GM19035 (cell line): ENCODE data around the gene TSC22D1.

Experiments
- ATAC-seq: cut with Tn5 transposase; IDR thresholded peaks from one replicate; pipeline ENCODE4 v1.9.1; 2021; ENCODE audit not compliant: unreplicated experiment

Gene TSC22D1

GRCh38 chr13:44386913-44387556, 189.1 kb downstream of the TSC22D1 start:
- ATAC-seq: no peak

DNA sequence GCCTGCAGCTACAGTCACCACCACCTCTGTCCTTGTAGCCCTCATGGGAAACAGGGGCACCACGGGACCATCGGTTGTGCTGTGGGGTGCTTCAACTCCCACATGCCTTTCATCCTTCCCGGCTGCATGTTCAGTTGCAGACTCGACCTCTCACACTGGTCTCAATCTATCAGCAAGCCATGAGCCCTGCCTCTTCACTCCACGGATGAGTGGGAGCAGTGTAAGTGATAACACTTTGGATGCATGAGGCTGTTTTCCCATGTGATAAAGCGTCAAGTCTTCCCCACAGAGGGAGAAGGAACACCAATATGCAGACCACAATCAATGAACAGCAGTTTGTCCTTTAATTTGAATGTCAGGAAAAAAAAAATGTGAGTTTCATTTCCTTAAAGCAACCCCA, 190.3 kb downstream of the TSC22D1 start:
- no peak for ATAC-seq

DNA sequence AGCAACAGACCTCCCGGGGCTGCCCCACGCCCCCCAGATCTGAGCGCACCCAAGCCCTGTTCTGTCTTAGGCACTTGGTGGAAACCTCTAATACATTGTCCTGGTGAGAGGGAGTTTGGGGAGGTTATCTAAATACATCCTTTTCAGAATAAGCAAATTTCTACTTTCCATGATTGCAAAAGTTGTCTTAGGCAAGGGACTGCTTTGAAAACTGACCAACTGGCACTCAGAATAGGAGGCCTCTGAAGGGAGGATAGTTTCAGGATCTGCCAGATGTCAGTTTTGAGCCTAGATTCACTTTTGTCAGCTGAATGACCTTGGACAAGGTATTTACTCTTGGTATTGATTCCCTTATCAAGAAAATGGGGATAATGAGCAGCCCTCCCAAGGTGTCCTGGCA, 190.7 kb downstream of the TSC22D1 start:
- no peak for ATAC-seq

- ATAC-seq: no peak
These were observed 191.4 kb downstream of the TSC22D1 start for GRCh38 chr13:44384778-44385177.

GRCh38 chr13:44383945-44384344, 192.2 kb downstream of the TSC22D1 start:
- no peak for ATAC-seq

GRCh38 chr13:44382635-44383145, 193.4 kb downstream of the TSC22D1 start:
- no peak for ATAC-seq
